GM12892 (cell line): ENCODE data around the gene IMMT.

ENCODE experiments used
- POLR2A ChIP-seq: IDR thresholded peaks from 2 replicates; pipeline ENCODE4 v1.6.1; 2011; ENCODE audit warnings: low read depth, low read length, control low read depth
- TAF1 ChIP-seq: IDR thresholded peaks from 2 replicates; pipeline ENCODE4 v1.6.1; 2011; ENCODE audit warnings: low read depth, mild to moderate bottlenecking, control low read depth, low read length, borderline replicate concordance

- TF ChIP-seq POLR2A, result no peak
- no peak for TF ChIP-seq TAF1
These were observed 97.3 kb downstream of the IMMT start for GRCh38 chr2:86097913-86098312.
